Lung (tissue), 12 donors: ENCODE measurements around the gene MYO19. TPM values are rescaled to one million over a fixed set of nuclear protein-coding genes. Genes with fewer than 3 reads are reported as not detected.

Source experiments
- ATAC-seq: fragments of 200-7000 bp; cut with Tn5 transposase; one replicate; pipeline ENCODE4 v1.9.1; 2020; ENCODE audit warnings: moderate number of reproducible peaks; ENCODE audit not compliant: insufficient read depth, low FRiP score
- DNase-seq, 3 donors: peaks; one replicate each; pipeline ENCODE4 v3.0.0-alpha.2; 2013 to 2017
- H3K27ac ChIP-seq, 2 donors: one replicate each; pipeline ENCODE4 v1.5.1; 2013; ENCODE audit warnings: mild to moderate bottlenecking in 2 of 2, moderate library complexity in 2 of 2, control low read depth in 1 of 2, inconsistent platforms in 1 of 2, low read depth in 1 of 2, low read length in 1 of 2
- H3K27me3 ChIP-seq, 3 donors: one replicate each; pipeline ENCODE4 v1.5.1; 2013; ENCODE audit warnings: low read length in 2 of 3; ENCODE audit not compliant: control insufficient read depth in 3 of 3, insufficient read depth in 3 of 3
- H3K36me3 ChIP-seq, 4 donors: one replicate each; pipeline ENCODE4 v1.5.1; 2013; ENCODE audit warnings: low read length in 4 of 4, mild to moderate bottlenecking in 1 of 4, moderate library complexity in 1 of 4; ENCODE audit not compliant: control insufficient read depth in 4 of 4, insufficient read depth in 4 of 4
- H3K4me1 ChIP-seq, 5 donors: one replicate each; pipeline ENCODE4 v1.5.1; 2013; ENCODE audit warnings: low read length in 5 of 5, mild to moderate bottlenecking in 2 of 5, moderate library complexity in 1 of 5; ENCODE audit not compliant: control insufficient read depth in 5 of 5, insufficient read depth in 5 of 5
- H3K4me3 ChIP-seq: one replicate; pipeline ENCODE4 v1.5.1; 2013; ENCODE audit warnings: mild to moderate bottlenecking, control low read depth, moderate library complexity
- H3K9ac ChIP-seq, 2 donors: one replicate each; pipeline ENCODE4 v1.5.1; 2013; ENCODE audit warnings: low read length in 2 of 2, control low read depth in 1 of 2; ENCODE audit not compliant: insufficient read depth in 1 of 2
- H3K9me3 ChIP-seq, 4 donors: one replicate each; pipeline ENCODE4 v1.5.1; 2013; ENCODE audit warnings: low read length in 3 of 4, mild to moderate bottlenecking in 1 of 4, moderate library complexity in 1 of 4; ENCODE audit not compliant: control insufficient read depth in 4 of 4, insufficient read depth in 3 of 4
- WGBS, 2 donors: extraction: QIAGEN DNeasy Blood & Tissue Kit; methylation state at CpG; one replicate each; pipeline ENCODE4 v1.1.7; 2013; 5-methylcytosine and 5-hydroxymethylcytosine counted together
- polyA plus RNA-seq, 2 donors: library from polyadenylated mRNA; stranded (reverse); fragments of 200-250 nt; gene quantifications; one replicate each; pipeline ENCODE4 v1.2.1, GENCODE V29; 2013
- total RNA-seq, 2 donors: library from RNA; depleted of rRNA in 1 of 2; stranded (reverse); fragments of >200 nt in 1 of 2; gene quantifications; one replicate each; pipeline ENCODE4 v1.2.1, GENCODE V29; 2014 to 2021
- TF ChIP-seq, protein P1 (sequence below): IDR thresholded peaks from 2 replicates; pipeline ENCODE4 v1.5.1; 2012; ENCODE audit warnings: mild to moderate bottlenecking; ENCODE audit errors: control extremely low read depth, extremely low read depth
- donor health status: control.
- donor health status: control.
- donor health status: Bipolar disorder and iron deficiency.
- donor health status: healthy.
- donor health status: DM: yes; HTN: yes; CAD: no.

The MYO19 gene
- total and polyA plus RNA-seq, 4 donors, result 26.5 to 66.6 (median 35.0) TPM

DNA sequence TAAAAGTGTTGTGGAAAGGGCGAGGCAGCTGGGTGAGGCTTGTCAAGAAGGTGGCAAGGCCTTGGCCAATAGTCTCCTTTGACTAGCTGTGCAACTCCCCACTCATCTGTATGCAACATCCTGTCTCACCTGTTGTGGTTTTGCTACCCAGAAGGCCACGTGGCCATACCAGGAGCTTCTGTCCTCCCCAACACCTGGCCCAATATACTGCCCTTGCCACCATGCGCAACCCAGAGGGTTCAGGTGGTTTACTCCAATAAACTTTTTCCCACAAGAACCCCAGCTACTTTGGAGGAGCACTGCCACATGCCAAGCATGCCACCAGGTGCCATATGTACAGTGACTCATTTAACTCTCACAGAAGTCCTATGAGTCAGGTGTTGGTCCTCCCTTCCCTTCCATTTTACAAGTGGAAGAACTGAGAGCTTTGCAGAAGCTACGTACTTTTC is 10.2 kb downstream of the MYO19 start:
- Histone ChIP-seq H3K9ac (no peak overlapping the region), H3K27me3 (no peaks in the 10 kb centered on the region), H3K4me1 (no peaks in the 10 kb centered on the region), H3K27ac (no peak overlapping the region), H3K4me3 (no peak overlapping the region), H3K36me3 (peaks cover 12 to 30% (median 28%) of the 10 kb centered on the region in 4 donors), H3K9me3 (no peaks in the 10 kb centered on the region)
- TF ChIP-seq, protein P1, sequence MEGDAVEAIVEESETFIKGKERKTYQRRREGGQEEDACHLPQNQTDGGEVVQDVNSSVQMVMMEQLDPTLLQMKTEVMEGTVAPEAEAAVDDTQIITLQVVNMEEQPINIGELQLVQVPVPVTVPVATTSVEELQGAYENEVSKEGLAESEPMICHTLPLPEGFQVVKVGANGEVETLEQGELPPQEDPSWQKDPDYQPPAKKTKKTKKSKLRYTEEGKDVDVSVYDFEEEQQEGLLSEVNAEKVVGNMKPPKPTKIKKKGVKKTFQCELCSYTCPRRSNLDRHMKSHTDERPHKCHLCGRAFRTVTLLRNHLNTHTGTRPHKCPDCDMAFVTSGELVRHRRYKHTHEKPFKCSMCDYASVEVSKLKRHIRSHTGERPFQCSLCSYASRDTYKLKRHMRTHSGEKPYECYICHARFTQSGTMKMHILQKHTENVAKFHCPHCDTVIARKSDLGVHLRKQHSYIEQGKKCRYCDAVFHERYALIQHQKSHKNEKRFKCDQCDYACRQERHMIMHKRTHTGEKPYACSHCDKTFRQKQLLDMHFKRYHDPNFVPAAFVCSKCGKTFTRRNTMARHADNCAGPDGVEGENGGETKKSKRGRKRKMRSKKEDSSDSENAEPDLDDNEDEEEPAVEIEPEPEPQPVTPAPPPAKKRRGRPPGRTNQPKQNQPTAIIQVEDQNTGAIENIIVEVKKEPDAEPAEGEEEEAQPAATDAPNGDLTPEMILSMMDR, result no peak
- DNase-seq (no peak), ATAC-seq (no peak)
- WGBS, 2 donors, result 89% methylated on average over 4 of the region's 4 CpGs

DNA sequence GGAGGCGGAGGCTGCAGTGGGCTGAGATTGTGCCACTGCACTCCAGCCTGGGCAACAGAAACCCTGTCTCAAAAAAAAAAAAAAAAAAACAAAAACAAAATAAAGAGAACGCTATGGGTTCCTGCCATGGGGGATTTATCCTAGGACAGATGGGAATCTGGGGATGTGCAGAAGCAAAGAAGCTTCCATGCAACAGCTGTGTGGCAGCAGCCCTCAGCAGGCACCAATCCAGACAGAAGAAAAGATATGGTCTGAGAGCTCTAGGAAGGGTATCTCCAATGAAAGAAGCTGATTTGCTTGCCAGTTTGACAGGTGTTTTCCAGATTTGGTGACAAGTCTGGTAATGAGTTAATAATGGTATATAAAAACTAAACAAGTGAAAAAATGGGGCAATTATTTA is 11.6 kb downstream of the MYO19 start:
- Histone ChIP-seq H3K9me3 (no peaks in the 10 kb centered on the region), H3K27me3 (no peaks in the 10 kb centered on the region), H3K27ac (no peak overlapping the region), H3K4me3 (no peak overlapping the region), H3K36me3 (peaks cover 12 to 30% (median 23%) of the 10 kb centered on the region in 4 donors), H3K9ac (no peak overlapping the region), H3K4me1 (no peaks in the 10 kb centered on the region)
- 98 to 99% methylated on average over 2 of the region's 2 CpGs for WGBS, 2 donors
- TF ChIP-seq, protein P1, result no peak
- DNase-seq (no peak), ATAC-seq (no peak)

DNA sequence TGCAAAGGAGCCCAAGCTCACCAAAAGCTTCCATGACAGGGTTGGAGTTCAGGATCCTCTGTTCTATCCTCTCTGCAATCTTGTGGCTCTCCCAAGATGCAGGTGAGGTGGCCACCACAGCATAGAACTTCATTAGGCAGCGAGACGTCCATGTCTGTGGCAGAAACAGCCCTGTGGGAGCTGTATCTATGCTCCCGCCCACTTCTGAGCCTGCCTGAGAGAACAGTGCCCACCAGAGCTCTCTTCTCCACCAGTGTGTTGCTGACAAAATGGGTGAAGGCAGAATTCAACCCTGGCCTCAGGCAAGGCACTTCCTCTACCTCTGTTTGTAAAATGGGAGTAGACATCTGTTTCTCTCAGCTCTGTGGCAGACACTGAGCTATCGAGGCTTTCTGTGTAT is 18.8 kb downstream of the MYO19 start:
- H3K9me3 ChIP-seq, result no peaks in the 10 kb centered on the region
- no peak for DNase-seq
- no peak overlapping the region for H3K4me3 ChIP-seq
- ATAC-seq, result no peak
- WGBS, 2 donors, result 89 to 91% methylated on average over 4 of the region's 4 CpGs
- peaks cover 3 to 27% (median 6%) of the 10 kb centered on the region in 4 donors for H3K36me3 ChIP-seq
- H3K27ac ChIP-seq, result no peak overlapping the region
- TF ChIP-seq, protein P1, result no peak
- no peaks in the 10 kb centered on the region for H3K27me3 ChIP-seq
- H3K4me1 ChIP-seq, result no peaks in the 10 kb centered on the region
- no peak overlapping the region for H3K9ac ChIP-seq

GRCh38 chr17:36514856-36515255 is 19.8 kb downstream of the MYO19 start:
- Histone ChIP-seq H3K9me3 (no peaks in the 10 kb centered on the region), H3K27ac (no peak overlapping the region), H3K36me3 (peaks cover 3 to 35% (median 5%) of the 10 kb centered on the region in 4 donors), H3K9ac (no peak overlapping the region), H3K27me3 (no peaks in the 10 kb centered on the region), H3K4me3 (no peak overlapping the region), H3K4me1 (no peaks in the 10 kb centered on the region)
- 93 to 96% methylated on average over 3 of the region's 3 CpGs for WGBS, 2 donors
- ATAC-seq (no peak), DNase-seq (no peak)
- TF ChIP-seq, protein P1, result no peak
